GM21717 (cell line): ENCODE measurements around the gene CRNKL1.
"Not testable (repeated sequence)": the region's sequence is repeated elsewhere in the genome, so short reads cannot be mapped to it uniquely, and the experiment has no call there.

ENCODE experiments used
- ATAC-seq: cut with Tn5 transposase; IDR thresholded peaks from one replicate; pipeline ENCODE4 v1.9.1; 2021; ENCODE audit warnings: mild to moderate bottlenecking, moderate library complexity; ENCODE audit not compliant: unreplicated experiment

CRNKL1 gene

GRCh38 chr20:20010639-20011500 lies 41.4 kb downstream of the CRNKL1 start:
- ATAC-seq, result no peak

DNA sequence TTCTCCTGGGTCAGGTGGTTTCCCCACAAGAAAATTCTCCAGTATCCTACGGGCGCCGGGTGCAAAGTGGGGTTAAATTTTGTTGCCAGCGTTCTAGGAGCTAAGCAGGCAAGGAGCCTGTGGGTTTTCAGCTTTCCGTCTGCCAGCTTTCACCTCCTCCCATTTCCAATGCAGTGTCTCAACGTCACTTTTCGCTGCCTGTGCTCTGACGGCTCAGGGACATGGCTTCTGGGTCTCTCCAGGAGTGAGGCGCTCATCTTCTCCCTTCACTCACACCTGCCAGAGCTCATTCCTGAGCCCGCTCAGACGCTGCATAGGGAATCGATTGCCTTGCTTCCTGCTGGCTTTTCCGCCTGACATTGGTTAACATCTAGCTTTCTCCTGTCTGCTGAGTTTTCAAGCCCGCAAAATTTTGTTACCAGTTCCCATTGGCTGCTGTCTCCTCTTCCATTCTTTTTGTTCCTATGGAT lies 42.4 kb downstream of the CRNKL1 start:
- no peak for ATAC-seq

- ATAC-seq, result no peak
Observed at GRCh38 chr20:20005342-20005741, 46.9 kb downstream of the CRNKL1 start.

- not testable (repeated sequence) for ATAC-seq
Observed at GRCh38 chr20:20003955-20004322, 48.3 kb downstream of the CRNKL1 start.

DNA sequence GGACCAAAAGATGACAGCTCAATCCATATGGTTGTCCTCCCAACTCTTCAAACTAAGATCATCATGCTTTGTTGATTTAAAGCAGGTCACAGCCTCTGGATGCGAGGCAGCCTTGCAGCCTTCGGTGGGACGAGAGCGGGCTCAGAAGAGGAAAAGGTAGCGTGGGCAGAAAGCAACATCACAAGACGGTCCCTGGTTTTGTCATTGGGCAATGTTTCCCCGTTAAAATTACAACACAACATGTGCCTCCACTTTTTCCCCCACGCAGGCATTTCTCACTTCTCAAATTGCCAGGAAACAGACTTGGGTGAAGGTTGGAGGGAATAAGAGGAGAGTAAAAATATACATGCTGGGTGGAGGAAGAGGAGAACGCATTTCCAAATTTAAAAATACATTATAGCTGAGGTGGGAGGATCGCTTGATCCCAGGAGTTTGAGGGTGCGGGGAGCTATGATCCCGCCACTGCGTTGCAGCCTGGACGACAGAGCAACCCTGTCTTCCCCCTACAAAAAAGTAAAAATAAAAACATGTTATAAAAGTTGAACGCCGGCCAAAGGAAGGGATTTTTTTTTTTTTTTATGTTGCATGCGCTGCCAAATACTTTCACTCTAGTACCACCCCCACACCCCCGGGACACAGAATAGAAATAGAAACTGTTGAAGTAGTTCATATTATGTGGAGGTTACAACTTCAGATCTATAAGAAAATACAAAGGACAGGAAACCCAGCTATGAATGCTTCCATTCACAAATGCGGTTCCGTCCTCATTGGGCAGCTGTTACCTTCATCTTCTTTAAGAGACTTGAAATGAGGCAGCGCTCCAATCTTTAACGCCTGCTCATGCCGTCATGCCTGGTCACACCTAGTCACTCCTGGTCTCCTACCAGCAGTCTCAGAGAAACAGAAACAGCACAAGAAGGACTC lies 49.0 kb downstream of the CRNKL1 start:
- ATAC-seq, result no peak

GRCh38 chr20:20002101-20002998 lies 49.9 kb downstream of the CRNKL1 start:
- ATAC-seq, result no peak

GRCh38 chr20:20000211-20000968 lies 51.9 kb downstream of the CRNKL1 start:
- no peak for ATAC-seq

DNA sequence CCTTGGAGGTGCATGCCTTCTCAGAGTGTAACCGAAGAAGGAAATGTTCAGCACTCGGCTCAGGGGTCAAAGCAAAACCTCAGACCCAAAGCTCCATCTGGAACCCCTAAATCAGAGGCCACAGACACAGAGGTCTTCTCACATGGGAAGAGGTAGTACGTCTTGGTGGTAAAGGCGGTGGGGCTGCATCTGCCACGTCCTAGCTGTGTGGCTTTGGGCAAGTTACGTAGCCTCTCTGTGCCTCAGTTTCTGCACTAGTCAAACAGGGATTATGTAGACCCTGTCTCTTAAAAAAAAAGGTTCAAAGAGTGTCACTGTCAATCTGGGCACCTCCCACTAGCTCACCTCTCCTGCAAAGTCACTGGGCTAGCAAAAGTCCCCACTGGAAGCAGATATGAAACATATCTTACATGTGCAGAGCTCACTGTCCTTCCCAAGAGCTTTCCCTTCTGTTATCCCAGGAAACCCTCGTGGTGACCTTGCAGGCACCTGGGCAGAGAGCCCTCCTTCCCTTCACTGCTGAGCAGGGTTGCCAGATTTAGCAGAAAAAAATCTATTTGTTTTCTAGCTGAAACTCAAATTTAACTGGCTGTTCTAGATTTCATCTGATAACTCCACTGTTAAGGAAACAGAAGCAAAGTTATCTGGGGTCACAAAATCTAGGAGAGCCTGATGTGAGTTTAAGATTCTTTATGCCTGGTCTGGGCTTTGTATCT lies 53.1 kb downstream of the CRNKL1 start:
- no peak for ATAC-seq

DNA sequence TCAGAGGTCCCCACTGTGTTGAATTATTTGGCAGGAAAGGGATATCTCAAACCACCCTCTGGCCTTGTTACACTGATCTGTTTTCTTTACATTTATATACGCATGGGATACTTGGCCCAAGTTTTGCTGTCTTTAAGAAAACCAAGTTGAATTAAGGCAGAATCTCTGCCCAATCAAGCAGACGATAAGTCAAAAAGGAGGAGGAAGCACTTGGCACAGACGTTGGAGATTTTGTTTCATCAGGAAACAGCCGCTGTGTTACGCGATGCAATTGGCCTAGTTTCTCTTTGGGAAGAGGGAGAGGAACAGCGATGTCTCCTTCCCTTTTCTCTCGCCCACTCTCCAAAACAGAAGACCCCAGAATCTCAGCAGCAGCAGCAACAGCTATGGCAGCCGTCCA lies 55.3 kb downstream of the CRNKL1 start:
- ATAC-seq, result no peak

GRCh38 chr20:19996222-19996621 lies 56.0 kb downstream of the CRNKL1 start:
- no peak for ATAC-seq

GRCh38 chr20:19995220-19995863 lies 56.9 kb downstream of the CRNKL1 start:
- ATAC-seq, result no peak

DNA sequence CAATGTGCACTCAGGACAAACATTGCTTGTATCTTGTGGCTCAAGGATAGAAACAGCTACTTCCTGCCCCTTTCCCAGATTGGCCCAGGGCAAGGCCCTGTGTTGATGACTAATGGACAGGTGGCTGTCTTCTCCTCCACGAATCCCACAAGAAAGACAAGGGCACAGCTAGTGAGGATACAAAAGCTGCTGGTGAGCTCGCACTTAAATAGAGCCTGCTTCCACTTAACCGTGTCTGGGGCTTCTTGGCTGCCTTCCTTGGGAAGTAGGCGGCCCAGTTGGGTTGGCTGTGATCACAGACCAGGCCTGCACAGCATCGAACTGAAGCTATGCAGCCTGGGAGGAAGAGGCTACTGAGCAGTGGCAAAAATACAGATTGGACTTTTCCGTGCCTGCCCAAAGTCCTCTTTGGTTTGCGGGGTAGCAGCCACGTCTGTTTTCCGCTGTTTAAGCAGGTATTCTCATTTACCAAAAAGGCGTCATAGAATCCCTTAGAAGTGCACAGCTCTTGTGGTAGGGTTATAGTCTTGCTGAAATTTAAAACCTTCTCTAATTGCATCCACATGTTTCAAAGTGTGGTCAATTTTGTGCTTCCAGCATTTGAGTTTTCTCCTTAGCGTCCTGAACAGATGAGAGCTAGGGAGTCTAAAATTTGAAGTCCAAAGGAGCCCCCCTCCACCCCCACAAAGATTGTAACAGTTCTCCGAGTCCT lies 58.2 kb downstream of the CRNKL1 start:
- no peak for ATAC-seq

DNA sequence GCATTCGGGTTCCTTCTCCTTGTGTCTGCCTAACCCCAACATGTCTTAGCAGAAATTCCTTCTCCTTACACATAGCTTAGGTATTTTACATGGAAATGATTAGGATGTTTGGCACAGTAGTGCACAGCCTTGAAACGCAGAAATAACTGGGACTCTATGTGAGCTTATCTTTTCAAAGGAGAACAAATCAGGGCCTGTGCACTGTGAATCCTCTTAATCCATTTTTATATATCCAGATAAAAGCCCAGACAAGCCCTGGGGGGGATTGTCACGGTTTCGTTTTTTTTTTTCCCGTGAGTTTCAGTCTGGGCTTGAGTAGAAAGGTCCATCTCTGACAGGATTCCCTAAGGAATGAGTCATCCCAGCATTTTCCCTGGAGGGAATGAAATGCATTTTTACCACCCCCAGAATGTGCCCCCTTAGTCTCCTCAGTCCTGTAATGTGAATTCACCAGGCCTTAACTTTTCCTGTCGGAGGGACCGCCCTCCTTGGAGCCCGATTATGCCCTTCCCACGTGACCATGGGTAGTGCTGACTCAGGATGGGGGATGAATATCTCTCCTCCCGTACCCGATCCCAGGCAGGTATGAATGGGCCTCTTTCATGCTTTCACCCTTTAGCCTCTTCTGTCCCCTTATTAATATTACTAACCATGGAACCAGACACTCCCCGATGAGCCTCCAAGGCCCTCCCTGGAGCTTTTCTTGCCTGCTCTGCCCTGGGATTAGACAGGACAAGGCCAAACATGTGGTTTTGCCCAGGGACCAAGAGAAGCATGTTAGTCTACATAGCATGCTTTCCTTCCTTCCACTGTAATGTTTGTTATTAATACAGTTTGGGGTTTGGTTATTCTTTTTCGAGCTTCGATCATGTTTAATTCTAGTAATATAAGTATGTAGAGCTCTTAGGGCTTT lies 59.0 kb downstream of the CRNKL1 start:
- ATAC-seq, result no peak

DNA sequence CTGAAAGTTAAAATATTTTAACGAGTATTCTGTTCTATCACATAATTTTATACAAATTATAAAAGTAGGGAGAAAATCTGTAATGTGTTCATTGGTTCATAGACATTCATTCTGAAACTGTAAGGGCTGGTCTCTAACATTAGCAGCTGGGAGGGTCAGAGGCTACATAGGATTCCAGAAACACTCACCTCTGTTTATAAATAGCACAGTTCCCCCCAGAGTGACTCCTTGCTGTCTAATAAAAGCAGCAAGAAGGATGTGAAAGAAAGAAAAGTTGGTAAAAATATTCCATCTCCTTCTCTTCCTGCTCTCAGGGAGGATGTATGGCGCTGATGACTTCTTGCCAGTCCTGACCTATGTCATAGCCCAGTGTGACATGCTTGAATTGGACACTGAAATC lies 60.4 kb downstream of the CRNKL1 start:
- ATAC-seq, result no peak

DNA sequence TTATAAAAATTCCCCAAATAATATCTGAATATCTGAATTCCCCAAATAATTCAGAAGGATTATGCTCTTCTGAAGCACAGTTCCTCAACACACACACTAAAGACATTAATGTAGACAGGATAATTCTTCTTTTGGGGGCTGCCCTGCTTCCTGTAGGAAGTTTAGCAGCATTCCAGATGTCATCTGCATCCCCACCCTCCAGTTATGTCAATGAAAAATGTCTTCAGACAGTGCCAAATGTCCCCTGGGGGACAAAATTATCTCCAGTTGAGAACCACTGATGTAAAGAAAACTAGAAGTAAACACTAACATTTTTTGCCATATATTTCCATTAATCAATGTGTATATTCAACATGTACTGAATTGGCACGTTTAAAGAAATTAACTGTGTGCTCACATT lies 61.0 kb downstream of the CRNKL1 start:
- no peak for ATAC-seq

GRCh38 chr20:19990850-19991249 lies 61.4 kb downstream of the CRNKL1 start:
- no peak for ATAC-seq

DNA sequence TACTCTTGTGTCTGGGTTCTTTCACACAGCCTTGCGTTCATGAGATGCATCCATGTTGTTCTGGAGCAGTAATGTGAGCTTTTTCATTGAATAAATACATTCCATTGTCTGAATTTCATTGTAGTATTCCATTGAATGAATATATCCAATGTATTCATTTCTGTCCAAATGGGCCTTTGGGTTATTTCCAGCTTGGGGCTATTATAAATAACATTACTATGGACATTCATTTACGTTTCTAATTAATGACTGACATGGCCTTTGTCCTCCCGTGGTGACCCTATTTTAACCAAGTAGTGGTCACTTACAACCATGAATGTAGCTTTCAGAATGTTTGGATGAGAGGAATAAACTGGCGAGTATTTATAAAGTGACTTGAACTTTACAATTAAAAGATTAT lies 65.2 kb downstream of the CRNKL1 start:
- ATAC-seq, result no peak
